ENCODE results near the gene THRA.

THRA gene

GRCh38 chr17:40084477-40084876 is 21.7 kb downstream of the THRA start:
- no peak for DNase-seq (ENCODE audit: low read depth)

GRCh38 chr17:40086150-40087044 is 23.6 kb downstream of the THRA start:
- DNase-seq (ENCODE audit: low read depth), result no peak

DNA sequence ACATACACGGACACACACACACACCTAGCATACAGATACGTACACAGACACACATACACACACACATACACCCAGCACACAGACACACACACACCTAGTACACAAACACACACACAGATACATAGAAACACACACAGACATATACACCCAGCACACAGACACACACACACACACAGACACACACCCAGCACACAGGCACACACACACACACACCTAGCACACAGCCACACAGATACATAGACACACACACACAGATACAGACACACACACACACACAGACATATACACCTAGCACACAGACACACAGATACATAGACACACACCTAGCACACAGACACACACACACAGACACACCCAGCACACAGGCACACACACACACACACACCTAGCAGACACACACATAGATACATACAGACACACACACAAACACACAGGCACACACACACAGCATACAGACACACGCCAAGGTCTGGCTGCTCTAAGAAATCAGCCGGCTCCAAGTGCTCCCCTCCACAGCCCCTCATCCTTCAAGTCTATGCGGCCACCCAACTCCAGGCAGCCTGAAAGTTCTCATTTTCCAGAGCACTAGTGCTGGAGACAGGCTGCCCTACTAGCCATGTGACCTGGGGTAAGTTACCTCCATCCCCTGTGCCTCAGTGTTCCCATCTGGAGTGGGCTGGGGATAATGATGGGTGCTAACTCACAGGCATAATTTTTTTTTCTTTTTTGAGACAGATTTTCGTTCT is 24.5 kb downstream of the THRA start:
- no peak for DNase-seq (ENCODE audit: low read depth)

- DNase-seq (ENCODE audit: low read depth), result no peak
Observed at GRCh38 chr17:40087903-40088718, 25.3 kb downstream of the THRA start.

DNA sequence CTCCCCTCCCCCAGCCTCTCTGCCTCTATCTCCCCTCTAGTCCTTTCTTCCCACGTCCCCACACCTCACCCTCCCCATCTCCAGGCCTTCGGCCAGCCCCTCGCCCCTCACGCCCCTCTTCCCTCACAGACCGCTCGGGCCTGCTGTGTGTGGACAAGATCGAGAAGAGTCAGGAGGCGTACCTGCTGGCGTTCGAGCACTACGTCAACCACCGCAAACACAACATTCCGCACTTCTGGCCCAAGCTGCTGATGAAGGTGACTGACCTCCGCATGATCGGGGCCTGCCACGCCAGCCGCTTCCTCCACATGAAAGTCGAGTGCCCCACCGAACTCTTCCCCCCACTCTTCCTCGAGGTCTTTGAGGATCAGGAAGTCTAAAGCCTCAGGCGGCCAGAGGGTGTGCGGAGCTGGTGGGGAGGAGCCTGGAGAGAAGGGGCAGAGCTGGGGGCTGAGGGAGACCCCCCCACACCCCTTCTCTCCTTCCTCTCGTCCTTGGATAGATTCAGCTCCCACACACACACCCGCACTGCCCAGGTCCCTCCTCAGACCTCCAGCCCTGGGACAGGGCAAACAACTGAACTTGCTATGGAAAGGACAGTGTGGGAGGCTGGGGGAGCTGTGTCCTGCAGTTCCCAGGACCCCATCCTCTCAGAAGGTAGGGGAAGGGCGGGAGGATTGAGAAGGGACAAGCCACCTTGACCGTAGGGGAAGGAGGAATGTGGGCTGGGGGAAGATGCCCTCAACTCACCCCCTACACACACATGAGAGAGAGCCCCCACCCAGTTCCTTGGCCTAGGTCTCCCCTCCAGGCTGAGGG is 26.5 kb downstream of the THRA start:
- DNase-seq (ENCODE audit: low read depth), result no peak

DNA sequence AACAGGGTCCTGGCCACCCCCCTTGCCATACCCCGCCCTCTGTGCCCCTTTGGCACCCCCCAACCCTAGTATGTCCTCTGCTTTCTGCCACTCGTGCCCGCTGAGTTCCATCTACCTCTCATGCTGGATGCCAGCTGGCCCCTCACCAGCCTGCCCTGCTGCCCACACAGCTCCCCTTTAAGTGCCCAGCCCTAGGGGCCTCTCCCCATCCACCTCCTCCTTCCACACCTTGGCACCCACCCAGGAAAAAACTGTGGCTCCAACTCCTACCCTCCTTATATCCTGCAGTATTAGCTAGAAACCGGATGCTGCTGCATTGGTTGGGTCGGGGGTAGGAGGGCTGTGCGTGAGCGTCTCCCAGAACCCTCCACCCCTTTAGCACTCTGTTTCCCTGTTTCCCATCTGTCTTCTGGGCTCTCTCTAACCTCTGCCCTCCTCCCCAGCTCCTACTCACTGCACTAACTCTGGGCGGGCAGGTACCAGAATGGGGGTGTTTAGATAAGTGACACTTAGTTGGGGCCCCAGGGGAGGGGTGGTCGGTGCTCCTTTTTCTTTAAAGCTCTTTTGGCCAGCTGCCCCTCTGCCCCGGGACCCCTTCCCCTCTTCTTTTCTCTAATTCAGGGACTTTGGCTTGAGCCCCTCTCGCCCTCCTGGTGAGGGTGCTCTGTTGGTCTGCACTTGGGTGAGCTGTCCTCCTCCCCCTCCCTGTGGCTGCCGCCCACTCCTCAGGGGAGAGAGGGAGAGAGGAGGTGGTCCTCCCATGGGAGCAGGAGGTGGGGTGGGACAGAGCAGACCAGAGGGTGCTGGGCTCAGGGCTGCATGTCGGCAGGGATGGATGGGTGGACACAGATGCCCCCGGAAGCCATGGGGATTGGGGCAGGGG is 27.7 kb downstream of the THRA start:
- no peak for DNase-seq (ENCODE audit: low read depth)

- DNase-seq (ENCODE audit: low read depth), result no peak
Observed at GRCh38 chr17:40091691-40092397, 29.1 kb downstream of the THRA start.

- no peak for DNase-seq (ENCODE audit: low read depth)
Observed at GRCh38 chr17:40092581-40092980, 29.8 kb downstream of the THRA start.

DNA sequence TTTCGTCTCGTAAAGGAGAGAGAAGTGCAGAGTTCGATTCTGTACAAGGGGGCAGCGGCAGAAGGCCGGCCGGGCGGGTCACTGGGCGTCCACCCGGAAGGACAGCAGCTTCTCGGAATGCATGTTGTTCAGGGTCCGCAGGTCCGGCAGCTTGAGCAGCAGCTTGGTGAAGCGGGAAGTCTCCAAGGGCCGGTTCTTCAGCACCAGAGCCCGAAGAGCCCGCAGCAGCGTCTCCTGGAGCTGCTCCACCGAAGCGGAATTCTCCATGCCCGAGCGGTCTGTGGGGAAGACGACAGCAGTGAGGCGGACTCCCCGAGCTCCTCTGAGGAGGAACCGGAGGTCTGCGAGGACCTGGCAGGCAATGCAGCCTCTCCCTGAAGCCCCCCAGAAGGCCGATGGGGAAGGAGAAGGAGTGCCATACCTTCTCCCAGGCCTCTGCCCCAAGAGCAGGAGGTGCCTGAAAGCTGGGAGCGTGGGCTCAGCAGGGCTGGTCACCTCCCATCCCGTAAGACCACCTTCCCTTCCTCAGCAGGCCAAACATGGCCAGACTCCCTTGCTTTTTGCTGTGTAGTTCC is 30.3 kb downstream of the THRA start:
- DNase-seq (ENCODE audit: low read depth), result no peak

GRCh38 chr17:40093580-40094201 is 30.9 kb downstream of the THRA start:
- DNase-seq (ENCODE audit: low read depth), result no peak

DNA sequence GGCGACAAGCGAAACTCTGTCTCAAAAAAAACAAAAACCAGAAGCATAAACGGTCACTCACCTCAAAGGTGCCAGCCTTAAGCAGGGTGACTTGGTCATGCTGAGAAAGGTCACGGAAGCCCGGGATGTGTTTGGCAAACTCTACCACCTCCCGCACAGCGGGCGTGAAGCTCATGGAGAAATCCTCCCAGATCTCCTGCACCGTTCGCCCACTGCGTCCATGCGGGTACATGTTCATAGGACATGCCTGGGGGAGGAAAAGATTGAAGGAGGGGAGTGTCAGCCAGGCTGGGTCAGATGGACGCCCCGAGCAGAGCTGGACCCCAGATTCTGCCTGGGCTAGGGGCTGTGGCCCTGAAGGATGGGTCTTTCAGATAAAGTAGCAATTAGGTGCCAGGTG is 32.1 kb downstream of the THRA start:
- DNase-seq (ENCODE audit: low read depth), result no peak

GRCh38 chr17:40095351-40095943 is 32.7 kb downstream of the THRA start:
- DNase-seq (ENCODE audit: low read depth), result no peak

- DNase-seq (ENCODE audit: low read depth), result no peak
Observed at GRCh38 chr17:40095944-40096791, 33.4 kb downstream of the THRA start.

DNA sequence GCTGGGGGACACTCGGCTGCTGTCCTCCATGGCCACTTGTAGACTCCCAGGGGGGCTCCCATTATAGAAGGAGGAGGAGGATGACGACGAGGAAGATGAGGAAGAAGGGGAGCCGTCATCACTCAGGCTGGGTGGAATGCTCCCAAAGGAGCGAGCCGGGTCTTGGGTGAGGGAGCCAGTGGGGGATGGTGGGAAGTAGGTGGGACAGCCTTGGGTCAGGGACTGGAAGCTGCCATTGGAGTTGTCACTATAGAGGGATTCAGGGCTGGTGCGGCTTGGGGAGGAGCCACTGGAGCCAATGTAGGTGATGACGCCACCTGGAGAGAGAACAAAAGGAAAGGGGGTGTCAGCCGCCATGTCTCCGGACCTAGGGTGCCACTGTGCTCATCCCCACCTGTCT is 34.3 kb downstream of the THRA start:
- no peak for DNase-seq (ENCODE audit: low read depth)

DNA sequence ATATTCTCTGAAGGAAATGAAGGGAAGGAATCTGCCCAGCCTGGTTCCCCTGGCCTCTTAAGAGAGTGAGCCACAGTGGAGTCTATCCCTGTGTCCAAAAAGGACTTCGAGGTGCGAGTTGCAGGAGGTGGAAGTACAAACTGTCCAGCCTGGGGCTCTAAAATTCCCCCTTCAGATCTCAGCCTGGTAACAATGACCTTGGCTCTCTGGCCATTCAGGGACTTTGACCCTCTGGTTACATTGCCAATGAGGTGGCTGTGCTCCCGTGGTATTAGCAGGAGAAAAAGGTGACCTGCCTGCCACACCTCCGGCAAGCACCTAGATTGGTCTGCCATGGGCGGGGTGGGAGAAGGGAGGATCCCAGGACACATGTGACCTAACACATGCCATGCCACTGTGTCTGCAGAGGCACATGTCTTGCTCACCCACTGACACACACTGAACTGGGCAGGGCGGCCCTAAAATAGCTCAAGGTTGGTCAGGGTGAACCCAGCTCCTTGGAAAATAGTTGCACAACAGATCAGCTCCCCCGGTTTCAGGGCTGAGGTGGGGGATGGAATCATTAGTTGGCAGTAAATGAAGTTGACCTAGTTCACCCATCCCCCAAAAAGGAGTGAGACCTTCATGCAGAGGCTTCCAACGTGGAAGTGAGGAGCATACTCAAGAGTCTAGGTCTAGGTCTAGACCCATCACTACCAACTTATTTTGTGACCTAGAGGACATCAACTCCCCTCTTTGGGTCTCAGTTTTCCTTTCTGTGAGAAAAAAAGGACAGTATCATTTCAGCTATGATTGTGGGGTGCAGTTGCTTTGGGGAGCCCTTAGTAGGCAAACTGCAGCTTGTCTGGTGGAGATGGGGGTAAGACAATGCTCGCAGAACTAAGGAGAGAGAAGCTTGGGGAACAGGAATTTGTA is 35.4 kb downstream of the THRA start:
- no peak for DNase-seq (ENCODE audit: low read depth)

DNA sequence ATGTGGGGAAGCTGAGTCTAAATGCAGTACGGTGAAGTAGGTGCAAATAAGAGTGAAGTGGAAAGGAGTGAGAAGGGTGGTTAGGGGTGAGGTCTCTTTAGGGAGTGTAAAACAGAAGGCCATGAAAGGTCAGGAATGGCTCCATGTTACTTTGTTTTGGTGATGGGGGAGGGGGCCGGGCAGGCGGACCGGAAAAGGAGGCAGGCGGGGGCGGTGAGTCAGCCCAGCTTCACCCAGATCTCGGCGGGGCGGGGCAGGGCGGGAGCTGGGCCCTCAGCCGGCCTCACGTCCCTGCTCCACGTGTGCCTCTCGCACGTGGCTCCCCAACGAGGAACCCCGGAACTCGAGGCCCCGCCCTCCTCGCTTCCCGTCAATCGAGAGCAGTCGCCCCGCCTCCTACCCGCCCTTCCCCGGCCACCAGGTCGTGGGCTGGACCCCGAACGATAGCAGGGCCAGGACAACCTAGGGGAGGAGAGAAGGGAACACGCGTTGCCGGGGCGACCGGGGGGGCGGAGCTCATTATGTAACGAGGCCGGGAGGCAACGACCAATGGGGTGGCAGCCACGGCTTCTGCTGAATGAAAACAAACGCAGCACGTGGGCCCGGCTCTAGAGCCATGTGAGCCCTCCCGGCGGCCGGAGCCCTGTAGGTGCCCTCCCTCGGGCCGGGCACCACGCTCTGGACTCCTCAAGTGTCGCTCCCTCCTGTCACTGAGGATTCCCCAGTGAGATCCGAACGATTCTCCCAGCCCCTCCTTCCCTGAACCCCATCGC is 36.3 kb downstream of the THRA start:
- DNase-seq (ENCODE audit: low read depth), result peak; percentile 96
